ENCODE measurements around the gene SEMA3E. TPM values are rescaled to one million over a fixed set of nuclear protein-coding genes. Genes with fewer than 3 reads are reported as not detected.
"Not testable (repeated sequence)": the region's sequence is repeated elsewhere in the genome, so short reads cannot be mapped to it uniquely, and the experiment has no call there.

Gene SEMA3E
- total RNA-seq, 1 donor from 2014 or later: 3.1 TPM

DNA sequence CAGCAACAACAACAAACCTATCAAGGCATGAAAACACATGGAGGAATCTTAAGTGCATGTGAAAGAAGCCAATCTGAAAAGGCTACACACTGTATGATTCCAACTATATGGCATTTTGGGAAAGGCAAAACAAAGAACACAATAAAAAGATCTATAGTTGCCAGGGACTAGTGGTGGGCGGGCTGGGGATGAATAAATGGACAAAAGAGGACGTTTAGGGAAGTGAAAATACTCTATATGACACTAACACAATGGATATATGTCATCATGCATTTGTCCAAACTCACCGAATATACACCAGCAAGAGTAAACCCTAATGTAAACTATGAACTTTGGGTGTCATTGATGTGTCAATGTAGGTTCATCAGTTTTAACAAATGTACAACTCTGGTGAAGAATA is 89.1 kb downstream of the SEMA3E start:
- DNase-seq (ENCODE audit: low spot score): no peak

- DNase-seq (ENCODE audit: low spot score): not testable (repeated sequence)
Observed at GRCh38 chr7:83552556-83552955, 96.4 kb downstream of the SEMA3E start.

DNA sequence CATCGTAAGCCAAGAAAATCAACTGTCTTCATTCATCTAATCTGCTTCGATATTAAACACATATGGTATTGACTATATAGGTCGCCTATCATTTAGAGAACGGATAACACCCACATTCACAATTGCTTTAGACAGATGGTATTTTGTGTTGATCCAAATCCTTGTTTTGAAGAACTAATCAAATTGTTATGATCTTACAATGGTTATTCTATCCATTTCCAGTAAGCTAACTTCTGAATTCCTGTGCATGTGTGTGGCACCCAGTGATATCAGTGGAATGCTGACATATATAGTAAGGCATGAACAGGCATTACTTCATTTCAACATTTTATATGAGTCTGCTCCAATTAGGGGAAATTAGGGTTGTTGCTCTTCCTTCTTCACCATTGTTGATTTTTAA is 98.8 kb downstream of the SEMA3E start:
- no peak for DNase-seq (ENCODE audit: low spot score)

- DNase-seq (ENCODE audit: low spot score): no peak
Observed at GRCh38 chr7:83548250-83548649, 100.7 kb downstream of the SEMA3E start.

DNA sequence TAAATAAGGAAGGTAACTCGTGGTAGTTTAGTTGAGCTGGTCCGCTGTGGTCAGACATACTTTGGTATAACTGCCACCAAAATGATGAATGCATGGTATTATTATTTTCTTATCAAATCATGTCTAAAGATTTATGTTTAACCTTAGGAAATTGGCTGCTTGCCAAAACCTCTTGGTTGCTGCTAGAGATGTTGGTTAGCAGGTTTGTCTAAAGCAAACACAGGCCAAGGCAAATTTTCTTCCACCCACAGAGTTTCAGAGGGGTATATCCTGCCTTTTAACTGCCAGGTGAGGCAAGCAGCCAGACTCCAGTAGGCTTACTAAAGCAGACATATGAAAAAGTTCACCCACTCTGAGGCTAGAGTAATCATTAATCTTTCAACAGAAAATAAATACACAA is 101.4 kb downstream of the SEMA3E start:
- DNase-seq (ENCODE audit: low spot score): peak; percentile 43

- DNase-seq (ENCODE audit: low spot score): no peak
Observed at GRCh38 chr7:83546586-83546985, 102.4 kb downstream of the SEMA3E start.

GRCh38 chr7:83541187-83541960 is 107.6 kb downstream of the SEMA3E start:
- DNase-seq (ENCODE audit: low spot score): no peak

DNA sequence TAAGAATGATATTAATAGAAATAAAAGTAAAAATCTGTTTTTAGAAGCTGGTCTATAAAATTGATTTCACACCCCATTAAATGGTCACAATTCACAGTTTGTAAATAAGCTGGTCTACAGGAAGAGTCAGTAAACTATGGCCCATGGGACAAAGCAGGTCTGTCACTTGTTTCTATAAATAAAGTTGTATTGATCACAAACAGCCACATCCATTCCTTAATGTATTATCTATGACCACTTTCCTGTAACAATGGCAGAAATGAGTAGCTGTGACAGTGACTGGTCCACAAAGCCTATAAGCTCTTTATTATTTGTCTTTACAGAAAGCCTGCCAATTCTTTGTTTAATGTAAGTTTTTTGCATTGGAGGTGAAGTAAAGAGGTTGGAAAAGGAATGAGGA is 114.5 kb downstream of the SEMA3E start:
- no peak for DNase-seq (ENCODE audit: low spot score)

- DNase-seq (ENCODE audit: low spot score): no peak
Observed at GRCh38 chr7:83532219-83532618, 116.7 kb downstream of the SEMA3E start.

GRCh38 chr7:83531766-83532165 is 117.2 kb downstream of the SEMA3E start:
- no peak for DNase-seq (ENCODE audit: low spot score)

DNA sequence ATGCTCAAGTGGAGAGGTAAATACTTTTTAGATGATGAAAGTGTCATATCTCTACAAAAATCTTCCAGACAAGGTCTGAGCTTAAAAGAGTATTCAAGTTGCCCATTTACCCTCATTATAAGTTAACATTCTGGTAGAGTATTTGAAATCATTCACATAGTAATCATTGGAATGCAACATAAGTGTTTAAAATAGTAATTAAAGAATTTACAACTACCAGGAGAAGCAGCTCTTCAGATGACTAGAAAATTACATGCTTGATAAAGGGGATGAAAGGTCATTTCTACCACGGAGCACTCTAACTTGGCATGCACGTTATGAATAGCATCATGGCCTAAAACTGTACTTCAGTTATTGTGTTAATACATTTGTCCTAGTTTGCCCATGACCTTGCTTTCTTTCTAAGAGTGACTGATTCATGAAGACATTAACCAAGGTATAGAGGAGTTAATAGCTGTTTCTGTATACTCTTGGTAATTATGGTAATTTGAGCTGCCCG is 120.0 kb downstream of the SEMA3E start:
- no peak for DNase-seq (ENCODE audit: low spot score)

- peak; percentile 4 for DNase-seq (ENCODE audit: low spot score)
Observed at GRCh38 chr7:83524277-83525075, 124.5 kb downstream of the SEMA3E start.

DNA sequence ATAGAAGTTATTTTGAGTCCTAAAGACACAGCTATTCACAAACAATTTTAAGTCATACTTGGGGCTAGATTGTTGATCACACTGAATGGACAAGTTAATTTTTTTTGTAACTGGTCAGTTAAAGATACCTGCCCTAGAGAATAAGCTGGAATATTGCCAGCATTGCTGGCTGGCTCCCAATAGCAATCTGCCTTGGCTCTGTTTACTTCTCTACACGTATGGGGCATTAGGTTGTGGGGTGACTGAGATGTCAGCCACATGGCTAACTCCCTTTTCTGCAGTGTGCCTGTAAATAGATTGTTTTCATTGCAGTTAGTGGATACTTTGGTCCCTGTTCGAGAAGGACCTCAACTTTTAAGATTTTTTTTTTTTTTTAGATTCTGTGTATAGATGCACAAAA is 128.2 kb downstream of the SEMA3E start:
- no peak for DNase-seq (ENCODE audit: low spot score)

- no peak for DNase-seq (ENCODE audit: low spot score)
Observed at GRCh38 chr7:83519240-83519639, 129.7 kb downstream of the SEMA3E start.

GRCh38 chr7:83517035-83517700 is 131.8 kb downstream of the SEMA3E start:
- no peak for DNase-seq (ENCODE audit: low spot score)

DNA sequence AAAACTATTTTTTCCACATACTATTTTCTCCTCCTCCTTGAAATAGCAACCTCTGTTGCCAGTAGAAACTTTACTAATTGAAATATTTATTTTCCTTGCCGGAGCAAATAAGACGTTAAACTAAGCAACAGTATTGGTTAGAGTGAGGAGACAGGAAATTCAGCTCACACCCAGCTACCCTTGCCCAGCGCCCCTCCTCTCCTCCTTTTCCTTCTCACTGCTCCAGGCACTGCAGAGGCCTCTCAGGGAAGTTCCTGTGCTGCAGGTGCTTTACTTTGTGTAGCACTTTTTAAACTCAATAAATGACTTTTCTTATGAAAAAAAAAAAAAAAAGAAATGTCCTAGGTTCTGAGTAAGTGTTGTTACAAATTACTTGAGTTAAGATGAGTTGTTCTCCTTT is 134.0 kb downstream of the SEMA3E start:
- DNase-seq (ENCODE audit: low spot score): no peak

DNA sequence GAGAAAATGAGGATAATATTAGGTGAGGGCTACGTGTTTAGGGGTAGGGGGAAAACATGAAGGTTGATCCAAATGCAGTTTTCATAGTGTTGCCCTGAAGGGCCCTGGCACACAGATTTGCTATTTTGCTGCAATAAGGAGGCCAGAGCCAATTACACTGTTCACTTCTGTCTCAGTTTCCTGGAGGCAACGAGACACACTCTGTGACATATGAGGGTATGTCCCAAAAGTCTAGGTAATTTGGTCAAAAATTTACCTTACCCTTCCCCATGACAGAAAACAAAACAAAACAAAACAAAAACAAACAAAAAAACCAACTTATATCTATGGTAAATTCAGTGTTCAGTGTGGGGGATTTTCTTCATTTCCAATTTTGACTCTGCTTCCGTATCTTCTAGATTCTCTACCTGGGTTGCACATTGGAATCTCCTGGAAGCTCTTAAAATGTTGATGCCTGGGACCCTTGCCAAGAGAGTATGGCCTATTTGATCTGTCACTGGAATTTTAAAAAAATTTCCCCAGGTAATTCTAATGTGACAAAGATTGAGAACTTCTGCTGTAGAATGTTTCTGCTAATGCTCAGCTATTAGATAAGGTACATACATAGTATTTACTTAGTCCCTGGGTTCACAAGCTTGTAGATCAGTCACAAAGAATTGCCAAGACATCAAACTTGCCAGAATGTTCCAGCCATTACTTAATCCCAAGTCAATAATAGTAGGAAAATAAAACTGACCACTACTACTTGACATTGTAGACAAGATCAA is 139.5 kb downstream of the SEMA3E start:
- DNase-seq (ENCODE audit: low spot score): no peak

GRCh38 chr7:83504330-83504729 is 144.6 kb downstream of the SEMA3E start:
- DNase-seq (ENCODE audit: low spot score): no peak

- no peak for DNase-seq (ENCODE audit: low spot score)
Observed at GRCh38 chr7:83502636-83503035, 146.3 kb downstream of the SEMA3E start.

- DNase-seq (ENCODE audit: low spot score): no peak
Observed at GRCh38 chr7:83494683-83495082, 154.3 kb downstream of the SEMA3E start.

GRCh38 chr7:83492802-83493201 is 156.1 kb downstream of the SEMA3E start:
- no peak for DNase-seq (ENCODE audit: low spot score)

- DNase-seq (ENCODE audit: low spot score): no peak
Observed at GRCh38 chr7:83487801-83488200, 161.1 kb downstream of the SEMA3E start.
